HEK293 (cell line): ENCODE measurements around the gene PDLIM5.

ENCODE experiments used
- CTCF ChIA-PET: fragments of 350-600 bp; formaldehyde crosslinking; extraction: SDS; loops from one replicate; lab custom pipeline; 2021; ENCODE audit warnings: antibody characterized with exemption; lab: Yijun Ruan, JAX
- POLR2A ChIA-PET: fragments of 300-600 bp; formaldehyde crosslinking; extraction: SDS; loops from one replicate; lab custom pipeline; 2020; ENCODE audit warnings: antibody characterized with exemption, inconsistent platforms; lab: Yijun Ruan, JAX
- H3K27ac ChIP-seq: fragments of 200-500 bp; sonication (Bioruptor generic); 2 replicates; pipeline ENCODE4 v1.5.1; 2014; ENCODE audit warnings: low read depth, low read length, control low read depth, inconsistent platforms; ENCODE audit errors: extremely low read depth
- H3K36me3 ChIP-seq, 2 experiments: fragments of 200-500 bp in 1 of 2; sonication (Bioruptor generic) in 1 of 2; 1 replicate in 1 of 2; 2 replicates in 1 of 2; pipeline ENCODE4 v1.5.1; 2014 to 2017; ENCODE audit warnings: inconsistent platforms in 2 of 2, low read length in 2 of 2; ENCODE audit not compliant: control insufficient read depth in 2 of 2, insufficient read depth in 1 of 2
- H3K4me1 ChIP-seq: fragments of 200-500 bp; sonication (Bioruptor generic); 2 replicates; pipeline ENCODE4 v1.5.1; 2014; ENCODE audit warnings: mild to moderate bottlenecking, low read length, inconsistent platforms; ENCODE audit not compliant: control insufficient read depth, insufficient read depth
- H3K4me3 ChIP-seq: 2 replicates; pipeline ENCODE4 v1.5.1; 2011; ENCODE audit warnings: low read depth, mild to moderate bottlenecking, control low read depth, low read length, moderate library complexity
- H3K9me3 ChIP-seq: fragments of 200-500 bp; sonication (Bioruptor generic); 2 replicates; pipeline ENCODE4 v1.5.1; 2014; ENCODE audit warnings: low read depth, low read length, inconsistent platforms; ENCODE audit not compliant: control insufficient read depth, insufficient read depth
- ELK4 ChIP-seq: IDR thresholded peaks from 2 replicates; pipeline ENCODE4 v1.6.1; 2011; ENCODE audit warnings: mild to moderate bottlenecking, low read depth, low read length, borderline replicate concordance
- GLI4 ChIP-seq: fragments of 450-650 bp; formaldehyde crosslinking; IDR thresholded peaks from 2 replicates; pipeline ENCODE4 v1.5.1; 2016; ENCODE audit warnings: missing biosample characterization, missing genetic modification characterization
- IKZF3 ChIP-seq: fragments of 450-650 bp; IDR thresholded peaks from 2 replicates; pipeline ENCODE4 v1.5.0; 2018; ENCODE audit warnings: missing biosample characterization, mild to moderate bottlenecking, missing genetic modification characterization, moderate library complexity
- KLF16 ChIP-seq: fragments of 450-650 bp; formaldehyde crosslinking; IDR thresholded peaks from 2 replicates; pipeline ENCODE4 v1.5.1; 2017; ENCODE audit warnings: missing biosample characterization, missing genetic modification characterization
- PATZ1 ChIP-seq: fragments of 450-650 bp; formaldehyde crosslinking; IDR thresholded peaks from 2 replicates; pipeline ENCODE4 v1.5.1; 2016; ENCODE audit warnings: missing biosample characterization, missing genetic modification characterization
- TSHZ1 ChIP-seq: fragments of 450-650 bp; formaldehyde crosslinking; IDR thresholded peaks from 2 replicates; pipeline ENCODE4 v1.5.1; 2016; ENCODE audit warnings: missing biosample characterization, missing genetic modification characterization, borderline replicate concordance
- ZNF132 ChIP-seq: fragments of 450-650 bp; formaldehyde crosslinking; IDR thresholded peaks from 2 replicates; pipeline ENCODE4 v1.5.1; 2017; ENCODE audit warnings: missing biosample characterization, missing genetic modification characterization, borderline replicate concordance
- ZNF211 ChIP-seq: fragments of 450-650 bp; formaldehyde crosslinking; IDR thresholded peaks from 2 replicates; pipeline ENCODE4 v1.5.1; 2016; ENCODE audit warnings: low read depth, missing biosample characterization, missing genetic modification characterization
- ZNF266 ChIP-seq: fragments of 450-650 bp; formaldehyde crosslinking; IDR thresholded peaks from 2 replicates; pipeline ENCODE4 v1.5.1; 2016; ENCODE audit warnings: missing biosample characterization, missing genetic modification characterization, low read depth
- ZNF362 ChIP-seq: fragments of 450-650 bp; formaldehyde crosslinking; IDR thresholded peaks from 2 replicates; pipeline ENCODE4 v1.5.1; 2016; ENCODE audit warnings: missing biosample characterization, missing genetic modification characterization
- ZNF423 ChIP-seq: fragments of 450-650 bp; formaldehyde crosslinking; IDR thresholded peaks from 2 replicates; pipeline ENCODE4 v1.5.1; 2016; ENCODE audit warnings: missing biosample characterization, missing genetic modification characterization
- ZNF677 ChIP-seq: fragments of 450-650 bp; IDR thresholded peaks from 2 replicates; pipeline ENCODE4 v1.5.0; 2018; ENCODE audit warnings: missing biosample characterization, mild to moderate bottlenecking, missing genetic modification characterization, moderate library complexity
- ZNF747 ChIP-seq: fragments of 450-650 bp; formaldehyde crosslinking; IDR thresholded peaks from 2 replicates; pipeline ENCODE4 v1.5.1; 2016; ENCODE audit warnings: missing biosample characterization, missing genetic modification characterization
- ZNF792 ChIP-seq: fragments of 450-650 bp; formaldehyde crosslinking; IDR thresholded peaks from 2 replicates; pipeline ENCODE4 v1.5.1; 2016; ENCODE audit warnings: missing biosample characterization, missing genetic modification characterization
- ZSCAN5A ChIP-seq: fragments of 450-650 bp; formaldehyde crosslinking; IDR thresholded peaks from 2 replicates; pipeline ENCODE4 v1.5.1; 2016; ENCODE audit warnings: missing biosample characterization, missing genetic modification characterization

Gene PDLIM5

GRCh38 chr4:94636004-94636403 lies 184.3 kb downstream of the PDLIM5 start:
- no peak overlapping the region for H3K4me3 ChIP-seq
- no peaks in the 10 kb centered on the region for H3K9me3 ChIP-seq
- no peaks in the 10 kb centered on the region for H3K36me3 ChIP-seq
- H3K27ac ChIP-seq, result no peak overlapping the region
- POLR2A ChIA-PET, result no interaction called here
- H3K4me1 ChIP-seq, result no peaks in the 10 kb centered on the region
- CTCF ChIA-PET, result interaction anchor here (0.6 kb wide), 1 partner anchor 96 kb away, joined by 3 read pairs; no protein-coding TSS in a partner anchor
- TF ChIP-seq ZNF211 (tag by site-specific recombination) (no peak), IKZF3 (tag by site-specific recombination) (no peak), ZNF132 (tag by site-specific recombination) (no peak), ELK4 (no peak)
- TF ChIP-seq, all 188 proteins: peak for 0

GRCh38 chr4:94639298-94639697 lies 187.6 kb downstream of the PDLIM5 start:
- no peak overlapping the region for H3K4me3 ChIP-seq
- no peaks in the 10 kb centered on the region for H3K4me1 ChIP-seq
- no peaks in the 10 kb centered on the region for H3K9me3 ChIP-seq
- H3K36me3 ChIP-seq, result no peaks in the 10 kb centered on the region
- ChIA-PET POLR2A (no interaction called here), CTCF (no interaction called here)
- no peak overlapping the region for H3K27ac ChIP-seq
- TF ChIP-seq PATZ1 (tag by site-specific recombination) (no peak), ELK4 (no peak), ZNF792 (tag by site-specific recombination) (no peak), ZSCAN5A (tag by site-specific recombination) (no peak), ZNF362 (tag by site-specific recombination) (no peak), ZNF747 (tag by site-specific recombination) (no peak), KLF16 (tag by site-specific recombination) (no peak), ZNF266 (tag by site-specific recombination) (no peak), GLI4 (tag by site-specific recombination) (no peak), ZNF423 (tag by site-specific recombination) (no peak), ZNF677 (no peak)

GRCh38 chr4:94640151-94640550 lies 188.4 kb downstream of the PDLIM5 start:
- H3K9me3 ChIP-seq, result no peaks in the 10 kb centered on the region
- ChIA-PET POLR2A (no interaction called here), CTCF (no interaction called here)
- no peaks in the 10 kb centered on the region for H3K36me3 ChIP-seq
- H3K27ac ChIP-seq, result no peak overlapping the region
- TF ChIP-seq TSHZ1 (tag by site-specific recombination), result no peak
- TF ChIP-seq, all 188 proteins: peak for 0
- no peaks in the 10 kb centered on the region for H3K4me1 ChIP-seq
- no peak overlapping the region for H3K4me3 ChIP-seq
